Pulmonary artery endothelial cell (primary cell): ENCODE measurements around the gene PTPRN. TPM values are rescaled to one million over a fixed set of nuclear protein-coding genes. Genes with fewer than 3 reads are reported as not detected.
"Not testable (repeated sequence)": the region's sequence is repeated elsewhere in the genome, so short reads cannot be mapped to it uniquely, and the experiment has no call there.

Source experiments
- DNase-seq: peaks from one replicate; pipeline ENCODE4 v3.0.0-alpha.2; 2011; ENCODE audit warnings: low read depth, low spot score
- total RNA-seq: library from RNA; depleted of rRNA; stranded (reverse); fragments of >200 nt; gene quantifications from 2 replicates; pipeline ENCODE4 v1.2.3, GENCODE V29; 2014

Gene PTPRN
- total RNA-seq: not detected in 2 replicates

DNA sequence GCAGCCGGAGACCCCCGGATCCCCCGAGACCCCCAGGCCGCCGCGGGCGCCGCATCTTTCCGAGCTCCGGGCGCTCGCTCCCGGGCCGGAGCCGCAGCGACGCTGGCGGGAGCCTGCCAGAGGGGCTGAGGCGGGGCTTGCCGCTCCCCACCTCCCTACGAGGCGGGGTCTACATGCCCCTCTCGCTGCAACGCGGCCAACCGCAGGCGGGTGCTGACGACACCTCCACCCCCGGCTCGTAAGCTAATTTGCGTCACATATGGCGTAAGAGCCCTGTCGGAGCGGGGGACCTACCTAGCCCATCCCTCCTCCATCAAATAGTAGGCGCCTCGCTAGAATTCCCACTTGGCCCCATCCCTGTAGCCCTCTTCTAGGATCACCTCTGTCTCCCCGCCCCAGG is at the start of gene PTPRN:
Gene PTPRN (minus strand): TSS at position 124 of the 400 bp plus-strand sequence. CDS start 69 bp downstream, at position 55.
- DNase-seq: no peak

DNA sequence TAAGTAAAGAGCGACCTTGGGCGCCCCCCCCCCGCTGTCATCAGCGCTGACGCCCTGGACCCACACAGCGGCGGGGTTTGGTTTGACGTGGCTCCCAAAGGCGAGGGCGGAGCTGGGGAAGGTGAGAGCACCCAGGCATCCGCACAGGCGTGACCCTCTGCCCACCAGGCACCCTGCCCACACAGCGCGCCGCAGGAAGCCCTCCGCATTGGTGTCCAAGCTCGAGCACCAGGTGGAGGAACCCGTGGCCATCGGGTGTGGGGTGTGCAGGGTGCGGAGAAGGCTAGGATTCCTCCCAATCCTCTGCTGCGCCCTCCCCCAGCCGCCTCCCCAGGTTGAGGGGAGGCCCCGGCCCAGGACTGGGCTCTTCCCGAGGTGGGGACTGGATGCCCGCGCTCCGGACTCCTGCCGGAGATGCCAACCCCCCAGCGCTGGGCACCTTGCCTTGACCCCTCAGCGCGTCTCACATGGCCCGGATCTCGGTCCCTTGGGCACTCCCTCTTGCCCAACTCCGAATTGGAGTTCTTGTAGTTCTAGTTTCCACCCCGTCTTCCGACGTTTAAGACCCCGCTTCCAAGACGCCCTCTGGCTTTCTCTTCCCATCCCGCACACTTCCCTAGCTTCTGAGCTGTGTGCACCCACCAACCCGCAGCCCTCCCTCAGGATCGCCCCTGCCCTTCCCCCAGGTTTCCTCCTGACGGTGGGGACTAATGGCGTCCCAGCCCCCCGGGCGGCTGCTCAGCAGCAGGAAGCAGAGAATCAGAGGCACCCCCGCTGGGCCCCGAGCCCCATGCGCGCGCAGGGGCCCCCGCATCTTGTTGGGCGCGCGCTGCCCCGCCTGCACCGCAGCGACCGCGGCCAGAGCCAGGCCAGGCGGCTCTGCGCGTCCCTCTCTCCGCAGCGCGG is 49.2 kb upstream of the PTPRN start:
- no peak for DNase-seq

DNA sequence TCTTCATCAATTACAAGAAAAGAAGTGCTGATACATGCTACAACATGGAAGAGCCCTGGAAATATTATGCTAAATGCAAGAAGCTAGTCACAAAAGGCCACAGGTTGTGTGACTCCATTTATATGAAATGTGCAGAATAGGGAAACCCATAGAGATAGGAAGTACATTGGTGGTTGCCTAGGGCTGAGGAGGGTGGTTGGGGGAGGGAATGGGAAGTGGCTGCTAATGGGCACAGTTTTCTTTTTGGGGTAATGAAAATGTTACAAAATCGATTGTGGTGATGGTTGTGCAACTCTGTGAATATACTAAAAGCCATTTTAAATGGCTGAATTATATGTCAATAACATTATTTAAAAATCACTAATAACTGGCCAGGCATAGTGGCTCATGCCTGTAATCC is 47.6 kb upstream of the PTPRN start:
- DNase-seq: no peak

DNA sequence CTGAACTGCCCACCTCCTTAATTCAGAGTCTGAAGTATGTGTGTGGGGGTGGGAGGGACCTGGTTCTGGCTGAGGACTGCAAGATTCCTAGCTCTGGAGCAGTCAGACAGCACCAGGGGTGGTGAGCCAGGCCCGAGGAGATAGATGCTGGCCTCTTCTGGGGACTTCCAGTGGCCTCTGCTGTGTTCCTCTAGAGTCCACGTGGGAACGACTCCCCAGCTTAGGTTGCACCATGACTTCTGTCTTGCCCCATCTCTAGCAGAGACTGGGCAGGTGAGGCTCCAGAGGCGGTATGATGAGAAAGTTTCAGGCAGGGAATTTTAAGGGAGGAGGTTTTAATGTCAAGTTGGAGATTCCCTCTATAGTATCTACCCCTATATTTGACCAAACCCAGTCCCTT is 45.4 kb upstream of the PTPRN start:
- DNase-seq: no peak

DNA sequence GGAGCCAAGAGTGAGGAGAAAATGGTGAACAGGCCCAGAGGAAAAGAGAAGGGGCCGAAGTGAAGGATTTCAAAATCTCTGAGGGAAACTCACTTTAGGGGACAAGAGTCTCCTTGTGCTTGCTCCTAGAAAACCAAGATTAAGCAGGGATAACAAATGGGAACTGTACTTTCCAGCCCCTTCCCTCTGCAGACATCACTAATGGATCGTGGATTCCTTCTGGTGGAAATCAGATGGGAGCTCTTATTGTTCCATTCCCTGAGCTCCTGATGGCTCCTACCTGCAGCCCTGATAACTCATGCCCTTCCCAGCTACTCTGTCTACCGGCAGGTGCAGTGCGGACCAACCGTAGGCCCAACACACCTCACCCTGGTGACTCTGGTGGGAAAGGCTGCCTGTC is 43.9 kb upstream of the PTPRN start:
- no peak for DNase-seq

DNA sequence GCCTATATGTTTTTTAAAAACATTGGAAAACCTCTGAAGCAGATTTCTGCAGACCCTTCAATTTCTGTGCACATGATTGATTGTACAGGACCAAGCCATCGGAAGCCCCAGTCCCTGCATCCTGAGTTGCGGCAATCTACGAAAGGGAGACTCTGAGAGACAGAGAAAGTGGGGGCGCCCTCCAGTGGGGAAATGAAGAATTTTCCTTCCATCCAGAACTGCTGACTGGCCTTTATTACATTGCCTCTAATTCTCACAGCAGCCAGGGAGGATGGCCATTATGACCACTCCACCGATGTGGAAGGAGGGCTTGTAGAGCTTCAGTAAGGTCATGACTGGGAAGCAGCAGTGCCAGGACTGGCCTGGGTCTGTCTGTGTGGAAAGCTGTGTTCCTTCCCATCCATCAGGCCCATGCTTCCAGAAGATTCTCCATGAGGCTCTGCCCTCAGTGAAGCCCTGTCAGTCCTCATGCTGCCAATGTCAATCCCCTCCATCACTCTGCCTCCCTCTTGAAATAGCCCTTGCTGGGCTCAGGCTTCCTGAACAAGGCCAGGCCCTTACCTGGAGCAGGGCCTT is 43.3 kb upstream of the PTPRN start:
- no peak for DNase-seq

DNA sequence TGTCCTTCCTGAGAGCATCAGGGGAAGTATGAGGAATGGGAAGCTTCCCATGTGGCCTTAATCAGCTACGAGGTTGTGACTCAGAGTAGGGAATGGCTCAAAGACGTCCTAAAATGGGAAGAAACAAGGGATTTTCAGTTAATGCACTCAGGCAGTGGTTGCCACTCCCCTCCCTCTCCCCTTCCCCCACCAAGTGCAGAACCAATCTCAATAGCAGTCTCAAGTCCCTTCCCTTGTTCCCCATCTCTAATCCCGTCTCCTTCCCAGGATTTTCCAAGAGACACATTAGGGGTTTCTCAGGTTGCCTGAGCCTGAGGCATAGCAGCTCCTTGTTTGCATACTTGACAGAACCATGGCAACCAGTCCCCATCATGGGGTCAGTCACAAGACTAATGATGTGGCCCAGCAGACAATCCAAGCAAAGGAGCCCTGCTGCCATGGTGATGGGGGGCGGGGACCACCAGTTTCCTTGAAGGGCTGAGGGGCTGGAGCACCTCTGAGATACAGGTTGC is 41.6 kb upstream of the PTPRN start:
- DNase-seq: no peak

DNA sequence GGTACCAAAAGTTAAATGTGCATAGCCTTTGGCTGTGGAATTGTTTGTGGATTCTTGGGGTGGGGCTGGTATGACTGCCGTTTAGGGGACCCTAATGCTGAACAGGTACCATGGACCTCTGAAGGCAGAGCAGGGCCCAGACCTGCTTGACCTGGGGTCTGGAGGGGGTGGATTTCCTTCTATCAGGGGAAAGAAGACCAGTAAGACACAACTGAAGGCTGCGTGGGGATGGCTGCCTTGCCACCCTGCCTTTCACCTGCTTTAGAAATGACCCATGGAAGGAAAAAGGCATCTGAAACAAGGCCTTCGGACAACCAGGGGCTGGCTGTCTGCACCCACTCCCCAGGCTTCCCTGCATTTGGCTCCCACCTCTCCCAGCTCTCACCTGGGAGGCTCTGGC is 41.0 kb upstream of the PTPRN start:
- no peak for DNase-seq

DNA sequence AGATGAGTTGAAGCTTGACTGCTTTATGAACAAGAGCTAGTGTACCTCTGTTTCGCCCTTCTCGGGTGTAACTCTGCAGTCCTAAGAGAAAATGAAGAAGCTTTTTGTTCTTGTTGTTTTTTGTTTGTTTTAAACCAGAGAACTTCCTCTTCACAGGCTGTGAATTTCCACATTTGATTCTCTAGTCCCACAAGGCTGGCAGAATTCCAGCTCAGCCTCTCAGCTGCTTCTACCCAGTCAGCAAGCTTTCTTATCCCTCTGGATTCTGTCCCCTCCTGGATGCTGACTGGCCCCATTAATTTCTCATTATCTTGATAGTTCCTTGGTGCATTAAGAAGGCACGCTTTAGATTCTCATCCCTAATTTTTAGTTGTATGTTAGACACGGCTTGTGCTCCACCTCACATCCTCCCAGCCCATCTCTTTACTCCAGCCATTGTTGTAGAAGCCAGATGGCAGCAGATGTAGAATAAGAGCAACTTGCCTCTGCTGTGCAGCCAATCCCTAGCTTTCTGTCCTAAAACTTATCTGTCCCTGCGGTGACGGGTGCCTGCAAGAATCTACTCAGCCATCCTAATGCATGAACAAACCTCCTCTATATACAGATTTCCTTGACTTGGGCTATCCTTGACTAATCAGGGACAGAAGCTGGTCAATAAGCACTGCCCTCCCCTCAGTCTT is 35.7 kb upstream of the PTPRN start:
- DNase-seq: no peak

DNA sequence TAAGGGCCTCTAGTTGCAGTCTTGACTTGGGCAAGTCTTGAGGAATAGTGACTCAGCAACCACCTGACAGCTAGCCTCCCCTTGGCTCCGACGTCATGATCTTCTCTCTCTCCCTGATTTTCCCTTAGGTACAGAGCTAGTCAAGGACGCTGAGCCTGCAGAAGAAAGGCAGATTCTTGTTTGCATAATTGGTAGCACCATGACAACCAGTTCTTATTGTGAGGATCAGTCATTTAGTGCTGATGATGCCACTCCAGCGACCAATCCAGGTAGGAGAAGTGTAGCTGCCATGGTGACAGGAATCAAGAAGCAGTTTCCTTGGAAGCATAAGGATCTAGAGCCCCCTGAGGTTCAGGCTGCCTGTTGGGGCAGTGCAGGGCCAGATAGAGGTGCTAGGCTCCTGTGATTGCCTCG is 26.2 kb upstream of the PTPRN start:
- DNase-seq: no peak

DNA sequence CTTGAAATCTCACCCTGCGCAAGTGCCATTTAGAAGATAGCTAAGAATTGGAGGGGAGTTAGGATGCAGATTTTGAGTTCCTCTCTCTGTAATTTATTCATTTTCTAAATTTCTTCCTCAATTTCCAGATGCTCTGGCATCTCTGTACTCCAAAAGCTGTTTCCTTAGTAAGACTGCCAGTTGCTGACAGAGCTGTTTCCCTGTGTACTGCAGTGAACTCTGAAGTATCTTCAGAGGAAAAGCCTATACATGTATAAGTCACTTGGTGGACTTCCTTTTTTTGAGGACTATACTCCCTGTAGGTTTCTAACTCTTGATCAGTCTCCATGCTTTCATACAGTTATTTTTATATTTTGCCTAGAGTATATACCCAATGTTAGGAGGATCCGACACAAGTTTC is 24.9 kb upstream of the PTPRN start:
- no peak for DNase-seq

DNA sequence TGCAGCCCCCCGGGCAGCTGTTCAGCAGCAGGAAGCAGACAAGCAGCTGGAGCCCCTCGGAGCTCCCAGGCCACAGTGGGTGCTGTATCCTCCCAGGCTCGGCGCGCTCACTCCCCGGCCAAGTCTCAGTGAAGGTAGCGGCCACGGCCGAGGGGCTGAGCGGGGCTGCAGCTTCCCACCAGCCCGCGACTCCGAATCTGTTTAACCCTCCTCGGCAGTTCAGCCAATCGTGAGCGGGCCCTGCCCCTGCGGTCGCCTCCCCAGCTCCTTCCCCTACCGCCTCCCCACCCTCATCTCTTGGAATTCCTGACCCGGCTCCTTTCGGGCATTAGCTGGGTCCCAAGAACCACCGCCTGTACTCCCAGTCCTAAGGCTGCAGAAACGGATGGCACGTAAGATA is 23.3 kb upstream of the PTPRN start, which contains the start of gene RESP18:
Gene RESP18 (minus strand): TSS at position 203 of the 400 bp plus-strand sequence.
- DNase-seq: no peak

DNA sequence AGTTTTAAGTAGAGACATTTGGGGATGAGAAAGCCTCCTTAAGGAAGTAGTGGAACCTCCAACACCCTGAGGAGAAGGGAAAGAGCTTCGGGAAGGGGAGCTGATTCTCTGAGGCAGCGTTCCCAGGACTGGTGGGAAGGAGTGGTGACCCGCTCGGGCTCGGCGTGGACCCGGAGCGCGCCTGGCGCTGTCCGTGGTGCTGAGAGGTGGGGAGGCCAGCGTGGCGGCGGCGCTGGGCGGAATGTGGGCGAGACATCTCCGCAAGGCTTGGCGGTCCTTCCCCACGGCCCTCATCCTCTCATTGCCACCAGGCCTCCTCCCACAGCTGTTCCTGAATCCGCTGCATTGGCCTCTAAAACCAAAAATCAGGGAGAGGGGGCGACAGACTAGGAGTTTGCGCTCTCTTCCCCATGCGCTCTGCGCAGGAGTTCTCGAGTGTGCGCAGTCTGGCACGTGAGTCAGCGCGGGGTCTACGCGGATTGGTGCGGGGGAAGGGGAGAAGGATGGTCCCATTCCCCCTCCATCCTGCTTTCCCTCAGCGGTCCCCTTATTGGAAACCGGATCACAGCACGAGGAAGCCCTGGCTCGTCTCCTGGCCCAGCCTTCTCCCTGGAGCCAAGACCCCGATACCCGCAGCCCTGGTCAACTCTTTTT is 22.5 kb upstream of the PTPRN start:
- DNase-seq: no peak

DNA sequence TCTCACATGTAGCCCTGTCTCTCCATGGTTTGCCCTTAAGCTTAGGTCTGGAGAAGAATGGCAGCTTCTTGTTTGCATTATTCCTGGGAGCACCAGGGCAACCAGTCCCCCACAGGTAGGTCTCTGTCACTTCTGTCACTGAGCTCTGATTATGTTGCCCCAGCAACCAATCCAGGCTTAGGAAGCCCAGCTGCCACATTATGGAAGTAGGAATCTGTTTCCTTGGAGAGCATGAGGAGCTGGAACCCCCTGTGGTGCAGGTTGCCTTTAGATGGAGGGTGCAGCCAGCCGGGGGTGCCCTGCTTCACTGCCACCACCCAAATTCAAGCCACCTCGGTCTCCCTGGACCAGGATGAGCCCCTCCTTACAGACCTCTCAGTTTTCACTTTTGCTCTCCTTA is 18.5 kb upstream of the PTPRN start:
- DNase-seq: no peak

DNA sequence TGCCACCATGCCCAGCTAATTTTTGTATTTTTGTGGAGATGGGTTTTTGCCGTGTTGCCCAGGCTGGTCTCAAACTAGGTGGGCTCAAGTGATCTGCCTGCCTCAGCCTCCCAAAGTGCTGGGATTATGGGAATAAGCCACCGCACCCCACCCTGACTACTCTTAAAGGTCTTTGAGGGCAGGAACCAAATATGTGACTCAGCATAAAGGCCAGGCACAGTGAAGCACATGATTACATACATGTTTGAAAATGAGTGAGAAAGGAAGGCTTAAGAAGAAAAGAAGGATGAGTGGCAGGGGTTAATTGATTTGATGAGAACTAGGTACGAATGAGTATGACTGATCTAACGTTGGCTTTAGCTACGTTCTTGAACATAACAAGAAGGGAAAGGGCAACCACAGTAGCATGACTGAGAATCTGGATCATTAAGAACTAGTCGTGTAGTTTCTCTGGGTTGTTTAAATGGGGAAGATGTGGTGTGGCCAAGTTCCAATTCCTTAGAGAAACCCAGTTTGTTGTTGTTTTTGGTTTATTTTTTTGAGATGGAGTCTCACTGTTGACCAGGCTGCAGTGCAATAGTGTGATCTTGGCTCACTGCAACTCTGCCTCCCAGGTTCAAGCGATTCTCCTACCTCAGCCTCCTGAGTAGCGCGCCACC is 16.6 kb upstream of the PTPRN start:
- DNase-seq: no peak

DNA sequence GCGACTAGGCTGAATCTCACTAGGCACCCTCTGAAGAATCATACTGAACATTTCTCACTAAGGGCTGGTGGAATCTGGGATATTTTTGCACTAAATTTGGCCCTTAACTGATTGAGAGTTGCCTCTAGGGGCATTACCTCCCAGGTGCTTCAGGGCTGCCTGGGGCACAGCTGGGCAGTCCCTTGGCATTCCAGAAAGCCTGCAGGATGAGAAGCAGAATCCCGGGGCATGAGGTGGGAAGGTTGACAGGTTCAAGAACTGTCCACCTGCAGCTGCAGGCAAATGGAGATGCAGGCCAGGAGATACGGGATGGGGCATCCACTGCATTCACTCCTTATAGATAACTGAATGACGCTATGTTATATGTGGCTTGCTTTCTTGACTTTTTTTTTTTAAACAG is 15.9 kb upstream of the PTPRN start:
- DNase-seq: no peak

DNA sequence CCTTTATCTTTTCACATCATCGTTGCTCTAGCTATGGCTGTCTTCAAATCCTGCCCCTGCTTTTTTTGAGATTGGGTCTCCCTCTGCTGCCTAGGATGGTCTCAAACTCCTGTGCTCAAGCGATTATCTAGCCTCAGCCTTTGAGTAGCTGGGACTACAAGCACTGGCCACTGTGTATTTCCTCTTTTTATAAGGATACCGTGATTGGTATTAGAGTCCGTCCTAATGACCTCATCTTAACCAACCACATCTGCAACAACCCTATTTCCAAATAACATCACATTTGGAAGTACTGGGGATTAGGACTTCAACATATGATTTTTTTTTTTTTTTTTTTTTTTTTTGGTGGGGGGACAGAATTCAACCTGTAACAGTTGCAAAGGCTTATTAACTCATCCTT is 14.2 kb upstream of the PTPRN start:
- no peak for DNase-seq

DNA sequence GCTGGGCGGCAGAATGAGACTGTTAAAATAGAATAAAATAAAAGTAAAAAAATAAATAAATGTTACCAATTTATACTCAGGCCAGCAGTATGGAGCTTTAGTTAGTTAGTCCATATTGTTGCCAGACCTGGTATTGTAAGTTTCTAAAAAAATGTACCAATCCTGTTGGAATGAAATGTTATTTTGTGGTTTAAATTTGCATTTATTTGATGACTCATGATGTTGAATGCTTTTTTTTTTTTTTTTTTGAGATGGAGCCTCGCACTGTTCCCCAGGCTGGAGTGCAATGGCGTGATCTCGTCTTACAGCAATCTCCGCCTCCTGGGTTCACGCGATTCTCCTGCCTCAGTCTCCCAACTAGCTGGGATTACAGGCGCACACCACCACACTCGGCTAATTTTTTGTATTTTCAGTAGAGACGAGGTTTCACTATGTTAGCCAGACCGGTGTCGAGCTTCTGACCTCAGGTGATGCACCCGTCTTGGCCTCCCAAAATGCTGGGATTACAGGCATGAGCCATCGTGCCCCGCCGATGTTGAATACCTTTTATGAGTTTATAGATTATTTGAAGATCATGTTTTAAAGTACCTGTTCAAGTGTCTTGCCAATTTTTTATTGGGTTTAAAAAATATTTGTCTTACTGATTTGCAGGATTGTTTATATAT is 5.7 kb upstream of the PTPRN start:
- DNase-seq: no peak

DNA sequence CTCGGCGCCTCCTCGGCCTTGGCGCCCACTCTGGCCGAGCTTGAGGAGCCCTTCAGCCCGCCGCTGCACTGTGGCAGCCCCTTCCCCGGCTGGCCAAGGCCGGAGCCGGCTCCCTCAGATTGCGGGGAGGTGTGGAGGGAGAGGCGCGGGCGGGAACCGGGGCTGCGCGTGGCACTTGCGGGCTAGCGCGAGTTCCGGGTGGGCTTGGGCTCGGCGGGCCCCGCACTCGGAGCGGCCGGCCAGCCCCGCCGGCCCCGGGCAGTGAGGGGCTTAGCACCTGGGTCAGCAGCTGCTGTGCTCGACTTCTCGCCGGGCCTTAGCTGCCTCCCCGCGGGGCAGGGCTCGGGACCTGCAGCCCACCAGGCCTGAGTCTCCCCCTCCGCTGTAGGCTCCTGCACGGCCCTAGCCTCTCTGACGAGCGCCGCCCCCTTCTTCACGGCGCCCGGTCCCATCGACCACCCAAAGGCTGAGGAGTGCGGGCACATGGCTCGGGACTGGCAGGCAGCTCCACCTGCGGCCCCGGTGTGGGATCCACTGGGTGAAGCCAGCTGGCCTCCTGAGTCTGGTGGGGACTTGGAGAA is 3.6 kb upstream of the PTPRN start:
- DNase-seq: not testable (repeated sequence)
